Endothelial cell of umbilical vein (primary cell): ENCODE measurements around the gene RIOK3. TPM values are rescaled to one million over a fixed set of nuclear protein-coding genes. Genes with fewer than 3 reads are reported as not detected.

Source experiments
- BruUV-seq: library from RNA; stranded (reverse); fragments of 400-500 nt; replicated peaks from 2 replicates; lab custom pipeline; 2021; lab: Mats Ljungman, UMichigan
- CTCF ChIA-PET: fragments of 300-600, 350-600 bp; sonication (Branson Sonifier 250); formaldehyde crosslinking; loops from one replicate; lab custom pipeline; 2021; ENCODE audit warnings: antibody characterized with exemption, inconsistent platforms; lab: Charles Lee
- POLR2A ChIA-PET: fragments of 300-600, 350-600 bp; sonication (Branson Sonifier 250); formaldehyde crosslinking; loops from one replicate; lab custom pipeline; 2021; ENCODE audit warnings: antibody characterized with exemption, inconsistent platforms; lab: Charles Lee
- DNase-seq: peaks from one replicate; pipeline ENCODE4 v3.0.0-alpha.2; 2011; ENCODE audit warnings: low read depth, low spot score
- FAIRE-seq: peaks from 2 replicates; lab custom pipeline; 2011; peaks lifted over from hg19 to GRCh38; lab: Jason Lieb, UNC
- H2AFZ ChIP-seq: 2 replicates; pipeline ENCODE4 v1.6.0; 2012; ENCODE audit warnings: low read depth, low read length, control low read depth, inconsistent platforms
- H3K27ac ChIP-seq: 2 replicates; pipeline ENCODE4 v1.5.1; 2011; ENCODE audit warnings: low read depth, mild to moderate bottlenecking, control low read depth, low read length, moderate library complexity; ENCODE audit not compliant: insufficient read depth
- H3K27me3 ChIP-seq, 2 experiments: 2 replicates each; pipeline versions ENCODE4 v1.6.0 to v1.6.1; 2011; ENCODE audit warnings: low read length in 2 of 2, mixed read lengths in 1 of 2; ENCODE audit not compliant: control insufficient read depth in 2 of 2, insufficient read depth in 2 of 2
- H3K36me3 ChIP-seq, 2 experiments: 2 replicates in 1 of 2; 3 replicates in 1 of 2; pipeline ENCODE4 v1.5.1; 2011; ENCODE audit warnings: low read length in 2 of 2, mild to moderate bottlenecking in 1 of 2, moderate library complexity in 1 of 2; ENCODE audit not compliant: control insufficient read depth in 2 of 2, insufficient read depth in 2 of 2; ENCODE audit errors: extremely low read depth in 1 of 2
- H3K4me1 ChIP-seq: 3 replicates; pipeline ENCODE4 v1.5.1; 2011; ENCODE audit warnings: mild to moderate bottlenecking, low read length; ENCODE audit not compliant: control insufficient read depth, insufficient read depth; ENCODE audit errors: extremely low read depth
- H3K4me2 ChIP-seq: 2 replicates; pipeline ENCODE4 v1.6.1; 2011; ENCODE audit warnings: low read length, control low read depth, mixed read lengths; ENCODE audit not compliant: insufficient read depth
- H3K4me3 ChIP-seq, 3 experiments: fragments of 200-600 bp in 1 of 3; sonication (generic), shearing (Covaris generic) in 1 of 3; replicated peaks in 1 of 3; 2 replicates each; pipeline ENCODE4 v1.5.1; 2011 to 2016; ENCODE audit warnings: control low read depth in 3 of 3, low read length in 3 of 3, mild to moderate bottlenecking in 2 of 3, inconsistent platforms in 1 of 3, low read depth in 1 of 3, moderate library complexity in 1 of 3; ENCODE audit not compliant: insufficient read depth in 1 of 3
- H3K79me2 ChIP-seq: 2 replicates; pipeline ENCODE4 v1.6.0; 2012; ENCODE audit warnings: low read length, inconsistent platforms; ENCODE audit not compliant: control insufficient read depth, insufficient read depth
- H3K9ac ChIP-seq: replicated peaks from 2 replicates; pipeline ENCODE3; 2011; ENCODE audit warnings: low read length, control low read depth; ENCODE audit not compliant: insufficient read depth; ENCODE audit errors: extremely low read depth
- H3K9me1 ChIP-seq: replicated peaks from 3 replicates; pipeline ENCODE4 v1.6.0; 2011; ENCODE audit warnings: mild to moderate bottlenecking, low read length; ENCODE audit not compliant: control insufficient read depth, insufficient read depth; ENCODE audit errors: extremely low read depth
- H3K9me3 ChIP-seq: replicated peaks from 2 replicates; pipeline ENCODE4 v1.5.1; 2012; ENCODE audit warnings: low read length, inconsistent platforms; ENCODE audit not compliant: control insufficient read depth, insufficient read depth
- H4K20me1 ChIP-seq: replicated peaks from 2 replicates; pipeline ENCODE3; 2011; ENCODE audit warnings: mild to moderate bottlenecking, low read length; ENCODE audit not compliant: control insufficient read depth, insufficient read depth; ENCODE audit errors: extremely low read depth
- CTCF ChIP-seq, 2 donors: IDR thresholded peaks; 1 replicate in 1 of 2; 2 replicates in 1 of 2; pipeline ENCODE4 v1.5.1; 2011; ENCODE audit warnings: low read length in 2 of 2, mild to moderate bottlenecking in 2 of 2, moderate library complexity in 2 of 2, control low read depth in 1 of 2, inconsistent platforms in 1 of 2, low read depth in 1 of 2; ENCODE audit not compliant: insufficient read depth in 1 of 2; ENCODE audit errors: extremely low read depth in 1 of 2
- EZH2 ChIP-seq: IDR thresholded peaks from 2 replicates; pipeline ENCODE4 v1.6.1; 2012; ENCODE audit warnings: borderline replicate concordance, low read depth, mild to moderate bottlenecking, moderate library complexity, low read length, inconsistent platforms; ENCODE audit not compliant: severe bottlenecking
- FOS ChIP-seq: IDR thresholded peaks from 2 replicates; pipeline ENCODE4 v1.6.1; 2011; ENCODE audit warnings: mild to moderate bottlenecking, low read length, moderate library complexity, borderline replicate concordance; ENCODE audit not compliant: insufficient read depth
- GATA2 ChIP-seq: IDR thresholded peaks from 2 replicates; pipeline ENCODE4 v1.7.0; 2011; ENCODE audit warnings: low read depth, mild to moderate bottlenecking, moderate library complexity, mixed read lengths, low read length; ENCODE audit not compliant: insufficient read length, insufficient read depth
- JUN ChIP-seq: IDR thresholded peaks from 2 replicates; pipeline ENCODE4 v1.6.1; 2011; ENCODE audit warnings: borderline replicate concordance, low read depth; ENCODE audit not compliant: insufficient read length, insufficient read depth
- MAX ChIP-seq: IDR thresholded peaks from 2 replicates; pipeline ENCODE4 v1.6.1; 2011; ENCODE audit not compliant: insufficient read depth, insufficient read length
- MYC ChIP-seq: IDR thresholded peaks from one replicate; pipeline ENCODE4 v1.6.1; 2011; ENCODE audit warnings: mild to moderate bottlenecking, low read depth, low read length
- POLR2A ChIP-seq: IDR thresholded peaks from 2 replicates; pipeline ENCODE4 v1.6.1; 2012; ENCODE audit warnings: low read depth, mild to moderate bottlenecking, control low read depth, low read length
- POLR2AphosphoS5 ChIP-seq: IDR thresholded peaks from 2 replicates; pipeline ENCODE4 v1.6.1; 2012; ENCODE audit warnings: low read depth, mild to moderate bottlenecking, control low read depth, low read length, moderate library complexity; ENCODE audit not compliant: insufficient read depth
- dilution Hi-C: fragments of 300-500 bp; cut with MboI; formaldehyde crosslinking; loops from one replicate; pipeline ENCODE4 v1.15.0; 2019; ENCODE audit warnings: low sequenced_read_pairs; ENCODE audit not compliant: extremely low pct_ligation_motif_present
- intact Hi-C: fragments of 100-400 bp; cut with micrococcal nuclease; formaldehyde crosslinking; loops from one replicate; pipeline ENCODE4 v1.10.0; 2022
- polyA plus RNA-seq, 4 experiments: library from polyadenylated mRNA; depleted of rRNA in 3 of 4; stranded (reverse) in 3 of 4; unstranded in 1 of 4; fragments of >200 nt; gene quantifications; 2 replicates each; pipeline versions ENCODE4 v1.2.1 to v1.2.3, GENCODE V29; 2011 to 2012; ENCODE audit warnings: missing spikeins in 1 of 4
- total RNA-seq: library from RNA; stranded (reverse); gene quantifications from 2 replicates; pipeline ENCODE4 v1.2.3, GENCODE V29; 2021

Gene RIOK3
- total and polyA plus RNA-seq, 2 donors (not counting 3 experiments of a cell fraction or from before 2014, with no cell fraction given) = 14.8 to 50.7 TPM

GRCh38 chr18:23448291-23448690 lies 4.8 kb upstream of the RIOK3 start:
- intact Hi-C loops = no loop called here
- no peaks in the 10 kb centered on the region for H3K36me3 ChIP-seq
- DNase-seq (no peak), FAIRE-seq (no peak)
- ChIA-PET CTCF (interaction anchor here (1.3 kb wide), 2 partner anchors 10 to 649 kb away, joined by 3 to 4 read pairs; a partner anchor contains a TSS), POLR2A (no interaction called here)
- peaks cover 2% of the 10 kb centered on the region for H3K79me2 ChIP-seq
- no peak for TF ChIP-seq FOS
- no peak for TF ChIP-seq POLR2AphosphoS5
- no peak for TF ChIP-seq MYC
- TF ChIP-seq GATA2 = no peak
- TF ChIP-seq MAX = no peak
- no peak for TF ChIP-seq EZH2
- TF ChIP-seq CTCF (IDR thresholded peaks at IDR 0.05; ENCODE audit: extremely low read depth in 1 of 2, insufficient read depth in 1 of 2, low read depth in 1 of 2, low read length in 2 of 2) = no peak
- no peak for TF ChIP-seq POLR2A
- TF ChIP-seq JUN = no peak
- peaks cover 5% of the 10 kb centered on the region for H3K4me1 ChIP-seq
- no peak overlapping the region for H3K4me2 ChIP-seq
- H3K9me3 ChIP-seq = no peaks in the 10 kb centered on the region
- no peaks in the 10 kb centered on the region for H4K20me1 ChIP-seq
- no peaks in the 10 kb centered on the region for H3K9me1 ChIP-seq
- peaks cover 0 to 9% of the 10 kb centered on the region in 2 experiments for H3K27me3 ChIP-seq
- no peak overlapping the region for H2AFZ ChIP-seq
- dilution Hi-C loops = no loop called here
- BruUV-seq = no TSS peak
- no peak overlapping the region for H3K4me3 ChIP-seq
- no peak overlapping the region for H3K9ac ChIP-seq
- H3K27ac ChIP-seq = no peak overlapping the region
